Gastroesophageal sphincter (tissue), 3 donors: Measurements from ENCODE around the gene STIM2.

Experiments
- POLR2A ChIP-seq, 2 donors: fragments of 450-650 bp; IDR thresholded peaks; one replicate each; pipeline ENCODE4 v1.6.1; 2017; ENCODE audit warnings: antibody characterized with exemption in 2 of 2, mild to moderate bottlenecking in 2 of 2, moderate library complexity in 1 of 2
- TF ChIP-seq, protein P1 (sequence below), 4 experiments: fragments of 200-600 bp in 2 of 4; fragments of 450-650 bp in 2 of 4; sonication (generic) in 1 of 4; IDR thresholded peaks; one replicate each; pipeline ENCODE4 v1.5.1; 2017 to 2019; ENCODE audit warnings: antibody characterized with exemption in 4 of 4, mild to moderate bottlenecking in 2 of 4, moderate library complexity in 2 of 4

DNA sequence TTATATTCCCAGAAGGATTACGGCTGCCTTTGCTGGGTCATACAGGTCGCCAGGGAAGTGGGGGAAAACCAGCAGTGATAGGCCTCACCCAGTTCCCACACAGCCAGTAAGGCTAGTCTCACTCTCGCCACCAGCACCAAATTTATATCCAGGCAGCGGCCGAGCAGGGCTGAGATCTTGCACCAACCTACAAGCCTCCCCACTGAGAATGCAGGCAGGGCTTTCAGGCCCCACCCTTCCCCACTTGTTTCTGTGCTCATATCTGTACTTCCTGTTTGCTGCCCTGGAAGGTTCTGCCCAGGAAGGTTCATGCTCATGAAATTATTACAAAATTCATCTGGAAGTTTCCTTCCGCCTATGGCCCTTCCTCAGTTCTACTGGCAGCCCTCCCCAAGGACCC, 179.7 kb downstream of the STIM2 start:
- TF ChIP-seq, protein P1, sequence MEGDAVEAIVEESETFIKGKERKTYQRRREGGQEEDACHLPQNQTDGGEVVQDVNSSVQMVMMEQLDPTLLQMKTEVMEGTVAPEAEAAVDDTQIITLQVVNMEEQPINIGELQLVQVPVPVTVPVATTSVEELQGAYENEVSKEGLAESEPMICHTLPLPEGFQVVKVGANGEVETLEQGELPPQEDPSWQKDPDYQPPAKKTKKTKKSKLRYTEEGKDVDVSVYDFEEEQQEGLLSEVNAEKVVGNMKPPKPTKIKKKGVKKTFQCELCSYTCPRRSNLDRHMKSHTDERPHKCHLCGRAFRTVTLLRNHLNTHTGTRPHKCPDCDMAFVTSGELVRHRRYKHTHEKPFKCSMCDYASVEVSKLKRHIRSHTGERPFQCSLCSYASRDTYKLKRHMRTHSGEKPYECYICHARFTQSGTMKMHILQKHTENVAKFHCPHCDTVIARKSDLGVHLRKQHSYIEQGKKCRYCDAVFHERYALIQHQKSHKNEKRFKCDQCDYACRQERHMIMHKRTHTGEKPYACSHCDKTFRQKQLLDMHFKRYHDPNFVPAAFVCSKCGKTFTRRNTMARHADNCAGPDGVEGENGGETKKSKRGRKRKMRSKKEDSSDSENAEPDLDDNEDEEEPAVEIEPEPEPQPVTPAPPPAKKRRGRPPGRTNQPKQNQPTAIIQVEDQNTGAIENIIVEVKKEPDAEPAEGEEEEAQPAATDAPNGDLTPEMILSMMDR (IDR thresholded peaks at IDR 0.05), result no peak
- TF ChIP-seq POLR2A (IDR thresholded peaks at IDR 0.05), result no peak
